C1 segment of cervical spinal cord (tissue), 14 donors: ENCODE measurements around the gene HLTF.
A peak's percentile ranks its signal among the peaks of the same experiment; 100 is the strongest.

ENCODE experiments used
- DNase-seq, 14 donors: peaks; one replicate each; lab custom pipeline; 2025; lab: John Stamatoyannopoulos, UW

The HLTF gene

DNA sequence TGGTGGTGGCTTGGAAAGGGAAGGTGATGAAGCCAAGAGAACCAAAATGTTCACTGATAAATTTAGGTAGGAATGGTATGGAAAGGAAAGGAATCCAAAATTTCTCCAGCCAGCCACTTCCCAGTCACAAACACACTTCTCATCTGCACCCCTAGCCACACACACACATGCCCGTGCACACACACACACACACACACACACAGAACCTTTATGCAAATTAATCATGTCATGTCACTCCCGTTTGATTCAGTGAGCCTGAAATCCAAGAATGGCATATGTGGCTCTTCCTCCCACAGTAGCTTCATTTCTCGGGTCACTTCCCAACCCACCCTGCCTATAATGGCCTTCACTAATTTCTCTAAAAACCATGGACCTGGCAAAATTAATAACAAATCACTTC is 3.1 kb upstream of the HLTF start:
- no peak for DNase-seq

DNA sequence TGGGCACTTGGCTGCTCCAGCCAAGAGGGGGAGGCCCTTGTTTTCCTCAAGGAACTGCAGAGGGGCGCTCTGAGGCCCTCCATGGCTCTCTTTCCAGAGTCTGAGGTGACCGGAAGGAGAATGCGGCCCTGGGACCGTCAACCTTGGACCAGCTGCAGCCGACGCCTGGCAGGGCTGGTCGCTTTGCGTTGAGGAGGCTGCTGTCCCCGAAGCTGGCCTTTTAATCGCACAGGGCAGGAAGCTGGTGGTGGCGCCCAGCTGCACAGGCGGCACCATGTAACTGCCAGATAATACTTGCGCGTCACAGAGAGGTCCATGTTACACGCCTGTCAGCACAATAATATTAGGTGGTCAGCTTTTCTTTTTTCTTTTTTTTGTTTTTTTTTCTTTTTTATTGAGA is 875 bp upstream of the HLTF start:
- peak in 1 of 14 donors; percentile 1 for DNase-seq

DNA sequence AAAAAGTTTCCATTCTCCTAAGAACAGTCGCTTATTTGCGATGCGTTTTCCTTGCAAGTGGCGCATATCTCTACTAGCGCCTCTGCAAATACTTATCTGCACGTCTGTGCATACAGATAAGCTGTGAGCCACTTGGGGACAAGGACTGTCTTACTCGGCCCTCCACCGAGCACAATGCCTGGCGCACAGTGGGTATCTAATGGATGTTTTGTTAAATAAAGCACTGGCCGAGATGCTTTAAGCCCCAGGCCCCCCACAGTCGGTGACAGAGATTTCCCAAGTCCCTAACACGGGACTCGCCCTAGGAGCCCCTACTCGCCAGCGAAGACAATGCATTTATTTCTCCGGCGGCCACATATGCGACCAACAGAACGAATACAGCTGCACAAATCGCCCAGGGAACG is 503 bp downstream of the HLTF start:
- peak in 4 of 14 donors; percentile 35 to 69 (median 50) for DNase-seq

DNA sequence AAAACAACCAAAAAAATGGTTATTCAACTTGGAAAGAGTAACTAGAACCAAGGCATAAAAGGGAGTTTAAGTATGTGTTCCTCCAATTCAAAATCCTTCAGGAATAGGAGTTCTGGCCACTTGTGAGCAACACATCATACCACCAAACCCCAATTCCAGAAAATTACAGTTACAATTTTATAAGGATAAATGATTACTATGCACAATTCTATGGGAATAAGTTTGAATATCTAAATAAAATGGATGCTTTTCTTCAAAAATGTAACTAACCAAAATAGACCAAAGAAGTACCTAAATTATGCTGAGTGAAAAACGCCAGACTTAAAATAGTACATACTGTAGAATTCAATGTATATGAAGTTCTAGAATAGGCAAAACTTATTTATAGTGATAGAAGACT is 4.6 kb downstream of the HLTF start:
- DNase-seq = no peak

DNA sequence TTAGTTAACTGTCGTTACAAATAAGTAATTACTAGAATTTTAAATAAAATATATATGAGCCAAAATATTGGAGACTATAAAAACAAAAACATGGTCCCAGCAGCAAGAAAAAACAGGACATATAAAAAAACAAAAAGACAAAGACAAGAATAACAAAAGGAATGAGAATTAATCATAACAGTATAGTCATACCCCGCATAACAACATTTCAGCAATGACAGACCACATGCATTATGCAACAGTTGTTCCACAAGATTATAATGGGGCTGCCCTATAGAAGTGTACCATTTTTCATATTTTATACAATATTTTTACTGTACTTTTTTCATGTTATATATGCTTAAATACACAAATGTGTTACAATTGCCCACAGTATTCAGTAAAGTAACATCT is 5.6 kb downstream of the HLTF start:
- no peak for DNase-seq

DNA sequence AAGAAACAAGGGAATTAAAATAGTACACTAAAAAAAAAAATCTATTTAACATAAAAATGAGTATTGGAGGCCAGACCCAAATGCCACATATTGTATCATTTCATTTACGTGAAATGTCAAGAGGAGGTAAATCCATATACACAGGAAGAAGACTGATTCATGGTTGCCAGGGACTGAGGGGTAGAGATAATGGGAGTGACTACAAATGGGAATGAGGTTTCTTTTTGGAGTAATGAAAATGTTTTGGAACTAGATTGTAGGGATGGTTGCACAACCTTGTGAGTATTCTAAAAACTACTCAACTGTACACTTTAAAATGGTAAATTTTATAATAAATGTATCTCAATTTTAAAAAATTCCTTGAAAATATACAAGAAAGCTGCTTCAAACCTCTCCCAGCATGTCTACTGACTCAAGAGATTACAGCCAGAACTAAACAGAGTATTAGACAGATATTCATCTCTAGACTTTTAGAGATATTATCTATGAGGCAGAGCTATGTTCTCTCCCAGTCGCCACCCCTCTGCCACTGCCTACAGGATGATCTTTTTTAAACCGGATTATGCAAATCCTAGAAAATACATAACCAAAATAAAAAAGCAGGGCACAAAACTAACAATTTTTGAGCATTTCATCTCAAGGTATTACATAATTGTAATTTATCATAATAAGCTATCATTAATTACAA is 6.2 kb downstream of the HLTF start:
- DNase-seq = no peak

DNA sequence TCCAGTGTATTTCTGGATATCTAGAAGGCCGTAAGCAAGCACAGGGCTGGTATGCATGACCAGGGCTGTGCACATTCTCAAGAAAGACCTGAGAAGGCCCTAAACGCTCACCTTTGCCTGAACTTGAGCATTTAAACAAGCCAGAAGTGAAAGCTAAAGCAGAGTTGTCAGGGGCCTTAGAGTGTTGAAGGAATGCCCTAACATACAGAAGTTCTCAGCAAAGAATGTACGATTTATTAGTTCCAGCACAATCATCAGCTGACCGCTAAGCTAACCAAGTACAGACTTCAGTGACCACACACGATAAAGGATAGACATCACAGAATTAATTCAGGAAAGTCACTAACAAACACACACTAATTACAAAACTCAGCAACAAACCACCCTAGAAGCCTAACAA is 8.7 kb downstream of the HLTF start:
- no peak for DNase-seq

DNA sequence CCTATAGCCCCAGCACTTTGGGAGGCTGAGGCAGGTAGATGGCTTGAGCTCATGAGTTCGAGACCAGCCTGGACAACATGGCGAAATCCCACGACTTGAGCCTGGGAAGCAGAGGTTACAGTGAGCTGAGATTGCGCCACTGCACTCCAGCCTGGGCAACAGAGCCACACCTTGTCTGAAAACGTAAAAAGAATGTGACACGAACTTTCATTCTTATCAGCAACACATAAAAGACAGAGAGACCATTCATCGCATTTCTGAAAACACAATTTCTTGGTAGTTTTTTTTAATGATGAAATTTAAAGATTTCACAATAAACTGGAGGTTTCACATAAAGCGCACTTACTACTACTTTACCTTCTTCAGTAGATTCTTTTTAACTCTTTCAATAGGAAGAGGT is 18.4 kb downstream of the HLTF start:
- no peak for DNase-seq

DNA sequence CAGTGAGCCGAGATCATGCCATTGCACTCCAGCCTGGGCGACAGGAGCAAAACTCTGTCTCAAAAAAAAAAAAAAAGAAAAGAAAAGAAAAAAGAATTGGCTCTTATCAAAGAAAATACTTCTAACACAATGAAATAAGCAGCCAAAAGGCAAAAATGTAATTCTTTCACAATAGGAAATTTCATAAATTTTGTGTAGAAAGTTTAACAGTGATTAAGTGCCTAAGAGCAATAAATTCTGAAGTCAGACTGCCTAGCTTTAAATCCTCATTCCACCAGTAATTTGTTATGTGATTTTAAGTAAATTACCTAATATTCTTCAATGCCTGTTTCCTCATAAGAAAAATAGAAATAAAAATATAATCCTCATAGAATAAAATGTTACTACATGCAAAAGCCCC is 24.6 kb downstream of the HLTF start:
- no peak for DNase-seq

DNA sequence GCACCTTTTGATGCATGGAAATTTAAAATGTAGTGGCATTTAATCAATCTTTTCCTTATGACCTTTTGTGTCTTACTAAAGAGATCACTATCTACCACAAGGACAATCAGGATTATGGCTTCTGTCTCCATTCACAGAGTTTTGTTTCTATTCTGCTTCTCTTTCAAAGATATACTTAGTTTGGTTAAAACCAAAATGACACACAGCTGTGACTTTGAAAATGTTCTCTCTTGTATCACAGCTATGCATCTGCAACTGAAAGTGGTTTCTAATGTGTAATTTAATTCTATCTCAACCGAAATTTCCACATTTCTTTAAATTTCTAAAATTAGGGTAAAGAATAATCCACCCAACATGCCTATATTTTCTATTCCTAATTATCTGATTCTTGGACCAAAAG is 27.7 kb downstream of the HLTF start:
- no peak for DNase-seq

DNA sequence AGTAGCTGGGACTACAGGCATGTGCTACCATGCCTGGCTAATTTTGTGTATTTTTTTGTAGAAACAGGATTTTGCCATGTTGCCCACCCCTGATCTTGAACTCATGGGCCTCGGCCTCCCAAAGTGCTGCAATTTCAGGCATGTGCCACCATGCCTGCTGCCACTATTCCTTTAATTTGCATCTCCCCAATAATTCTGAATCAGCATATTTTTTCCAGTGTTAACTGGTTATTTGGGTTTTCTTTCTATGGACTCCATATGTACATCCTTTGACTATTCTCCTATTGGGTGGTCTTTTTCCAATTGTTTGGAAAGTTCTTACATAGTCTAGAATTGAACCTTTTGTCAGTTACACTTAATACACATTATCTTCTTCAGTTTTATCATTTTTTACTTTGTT is 28.1 kb downstream of the HLTF start:
- no peak for DNase-seq

DNA sequence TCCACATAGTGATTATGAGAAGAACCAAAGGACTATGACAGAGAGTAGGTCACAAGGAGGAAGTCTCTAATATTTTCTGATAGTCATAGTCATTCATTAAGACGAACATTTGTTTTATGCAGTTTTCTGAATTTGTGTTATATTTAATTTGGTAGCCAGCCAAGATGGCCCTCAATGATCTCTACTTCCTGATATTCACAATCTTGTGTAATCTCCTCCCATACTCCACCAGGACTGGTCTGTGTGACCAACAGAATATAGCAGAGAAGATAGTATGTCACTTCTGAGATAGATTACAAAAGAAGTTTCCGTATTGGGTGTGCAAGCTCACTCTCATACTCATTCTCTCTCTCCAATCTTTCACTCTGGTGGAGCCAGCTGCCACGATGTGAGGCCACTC is 30.8 kb downstream of the HLTF start:
- DNase-seq = no peak

DNA sequence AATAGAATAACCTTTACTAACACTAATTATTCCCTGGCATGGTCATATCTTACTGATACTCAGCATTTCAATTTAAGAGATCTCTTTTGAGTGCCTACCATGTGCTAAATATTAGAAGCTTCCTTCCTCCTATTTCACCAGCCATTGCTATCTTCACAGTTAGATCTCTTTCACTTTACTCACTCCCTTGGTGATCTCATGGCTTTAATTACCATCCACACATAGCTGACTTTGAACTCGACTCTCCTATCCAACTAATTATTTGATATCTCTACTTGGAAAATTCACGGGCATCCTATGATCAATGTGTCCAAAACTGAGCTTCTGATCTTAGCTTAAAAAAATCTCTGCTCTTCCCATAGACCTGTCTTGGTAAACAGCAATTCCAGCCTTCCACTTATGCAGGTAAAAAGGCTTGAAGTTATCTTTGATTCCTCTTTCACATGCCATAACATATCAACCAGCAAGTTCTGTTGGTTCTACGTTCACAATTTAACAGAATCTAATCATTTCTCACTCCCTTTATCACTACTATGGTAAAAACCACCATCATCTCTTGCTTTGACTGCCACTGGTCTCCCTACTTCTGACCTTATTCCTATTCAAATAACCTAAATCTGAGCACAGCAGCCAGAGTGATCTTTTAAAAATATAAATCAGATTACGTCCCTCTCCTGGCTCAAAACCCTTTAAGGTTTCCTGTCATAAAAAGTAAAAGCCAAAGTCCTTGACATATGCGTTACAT is 41.8 kb downstream of the HLTF start:
- DNase-seq = no peak

DNA sequence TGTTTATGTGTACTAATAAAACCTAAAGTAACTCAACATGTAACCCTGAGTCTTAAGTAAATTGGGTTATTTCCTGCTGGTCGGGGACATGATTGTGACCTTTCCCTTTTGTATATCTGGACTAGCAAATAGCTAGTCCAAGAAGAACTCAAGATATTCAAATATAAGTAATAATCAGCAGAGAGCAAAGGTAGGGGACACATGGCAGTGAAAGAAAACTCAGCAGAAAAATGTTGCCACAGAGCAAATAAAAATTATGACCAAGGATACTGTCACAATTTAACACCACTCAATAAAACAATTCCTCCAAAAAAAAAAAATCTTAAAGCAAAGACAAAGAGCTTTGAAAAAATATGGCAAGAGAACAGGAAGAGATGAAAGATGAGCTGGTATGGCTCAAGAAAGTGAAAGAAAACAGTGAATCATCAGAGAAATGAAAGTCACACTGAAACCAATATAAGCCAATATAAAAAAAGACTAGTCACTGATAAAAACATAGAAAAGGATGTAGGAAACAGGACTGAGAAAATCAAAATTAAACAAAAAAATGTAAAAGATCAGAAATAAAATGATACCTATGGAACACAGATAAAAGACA is 43.4 kb downstream of the HLTF start:
- DNase-seq = no peak

DNA sequence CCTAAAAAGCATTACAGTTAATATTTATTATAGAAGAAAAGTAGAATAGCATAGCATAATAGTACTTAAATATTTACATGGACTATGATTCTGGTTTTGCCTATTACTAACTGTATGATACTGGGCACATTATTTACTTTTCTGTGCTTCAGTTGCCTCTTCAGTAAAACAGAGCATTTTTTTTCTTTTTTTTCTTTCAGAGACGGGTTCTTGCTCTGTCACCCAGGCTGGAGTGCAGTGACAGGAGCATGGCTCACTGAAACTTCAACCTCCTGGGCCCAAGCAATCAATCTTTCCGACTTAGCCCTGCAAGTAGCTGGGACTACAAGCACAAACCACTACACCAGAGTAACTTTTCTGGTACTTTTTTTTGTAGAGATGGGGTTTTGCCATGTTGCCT is 48.0 kb downstream of the HLTF start:
- DNase-seq = peak in 1 of 14 donors; percentile 3

DNA sequence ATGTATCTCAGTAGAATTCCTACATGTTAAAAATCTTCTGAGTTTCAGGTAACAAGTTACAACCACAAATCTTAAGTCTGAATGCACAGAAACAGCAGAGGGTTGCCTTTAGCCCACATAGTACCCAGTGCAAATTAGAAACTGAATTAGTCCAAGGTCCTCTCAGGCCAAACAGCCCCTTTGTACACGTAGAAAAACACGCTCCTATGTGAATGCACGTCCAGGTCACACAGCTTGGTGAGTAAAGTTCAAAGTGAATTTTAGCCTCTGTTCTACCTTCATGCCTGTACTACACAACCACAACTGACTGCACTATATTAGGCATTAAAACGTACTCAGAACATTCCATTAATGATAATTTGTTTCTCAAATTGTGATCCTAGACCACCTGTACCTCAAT is 48.6 kb downstream of the HLTF start:
- DNase-seq = no peak

DNA sequence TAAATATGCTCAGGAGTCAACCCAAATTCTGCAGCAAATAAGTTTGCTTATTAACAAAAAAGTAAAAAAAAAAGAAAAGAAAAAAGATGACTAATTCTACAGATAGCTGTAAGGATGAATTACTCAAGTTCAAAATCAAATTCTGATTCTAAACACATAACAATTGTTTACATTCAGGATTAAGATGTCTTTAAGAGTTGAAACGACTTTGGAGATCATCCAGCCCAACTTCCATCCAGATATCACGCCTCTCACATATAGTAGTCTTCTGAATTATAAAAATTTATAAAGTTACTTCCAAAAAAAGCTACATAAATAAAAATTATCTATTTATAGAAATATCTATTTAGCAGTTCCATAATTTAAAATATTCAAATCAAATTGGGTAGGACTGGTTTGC is 55.2 kb downstream of the HLTF start:
- no peak for DNase-seq

DNA sequence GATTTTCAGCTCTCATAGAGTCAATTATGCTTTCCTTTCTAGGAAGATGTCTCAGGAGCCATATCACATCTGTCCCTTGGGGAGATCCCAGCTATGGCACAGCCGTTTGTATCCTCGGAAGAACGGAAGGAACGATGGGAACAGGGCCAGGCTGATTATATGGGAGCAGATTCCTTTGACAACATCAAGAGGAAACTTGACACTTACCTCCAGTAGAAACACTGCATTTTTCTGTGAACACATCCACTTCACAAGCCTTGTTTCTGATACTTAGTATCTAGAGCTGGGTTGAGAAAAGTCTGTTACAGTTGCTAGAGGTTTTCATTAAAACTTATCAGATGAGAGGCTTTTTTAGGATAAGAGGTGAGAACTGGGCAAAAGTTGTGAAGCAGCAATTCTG is 59.6 kb downstream of the HLTF start:
- DNase-seq = no peak

DNA sequence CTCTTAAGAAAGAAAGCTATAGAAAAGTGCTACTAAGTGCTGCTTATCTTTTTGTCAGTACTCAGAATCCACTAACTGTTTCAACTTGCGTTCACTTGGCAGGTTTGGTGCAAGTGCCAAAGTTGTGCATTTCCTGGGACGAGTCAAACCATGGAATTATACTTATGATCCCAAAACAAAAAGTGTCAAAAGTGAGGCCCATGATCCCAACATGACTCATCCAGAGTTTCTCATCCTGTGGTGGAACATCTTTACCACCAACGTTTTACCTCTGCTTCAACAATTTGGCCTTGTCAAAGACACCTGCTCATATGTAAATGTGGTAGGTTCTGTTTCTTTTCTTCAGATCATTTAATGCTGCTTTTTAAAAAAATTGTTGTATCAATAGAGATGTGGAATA is 62.4 kb downstream of the HLTF start:
- no peak for DNase-seq

DNA sequence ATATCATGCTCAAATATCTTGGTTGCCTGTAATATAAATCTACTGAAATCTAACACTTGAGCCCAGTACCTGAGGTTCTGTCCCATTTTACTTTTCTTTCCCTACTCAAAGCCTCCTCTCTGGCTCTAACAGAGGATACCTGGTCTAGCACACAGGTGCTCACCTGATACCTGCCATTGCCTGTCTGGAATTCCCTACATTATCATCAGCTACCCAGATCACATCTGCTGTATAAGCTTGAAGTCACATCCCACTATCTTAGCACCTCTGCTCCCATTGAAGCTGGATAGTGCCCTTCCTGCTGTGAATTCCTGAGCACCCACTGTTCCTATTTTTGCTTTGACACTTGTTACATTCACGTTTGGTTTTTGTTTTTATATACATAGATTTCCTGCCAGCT is 64.5 kb downstream of the HLTF start:
- DNase-seq = no peak

DNA sequence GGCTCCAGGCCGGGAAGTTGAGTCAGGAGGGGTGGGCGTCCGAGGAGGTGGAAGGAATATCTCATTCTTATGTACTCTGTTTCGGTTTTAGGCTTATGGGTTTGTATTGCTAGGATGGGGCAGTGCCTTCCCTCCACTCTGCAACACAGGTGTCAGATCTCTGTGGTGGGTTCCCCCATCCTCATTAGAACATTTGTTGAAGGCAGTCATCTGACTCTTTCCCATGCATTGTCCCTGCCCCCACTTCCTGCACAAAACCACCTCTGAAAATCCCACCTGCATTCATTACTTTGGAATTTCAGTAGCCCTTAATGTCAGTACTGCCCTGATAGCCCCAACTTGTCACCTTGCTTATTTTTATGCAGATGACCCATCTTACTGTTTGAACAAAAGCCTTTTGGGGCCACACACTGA is 65.5 kb downstream of the HLTF start:
- no peak for DNase-seq

DNA sequence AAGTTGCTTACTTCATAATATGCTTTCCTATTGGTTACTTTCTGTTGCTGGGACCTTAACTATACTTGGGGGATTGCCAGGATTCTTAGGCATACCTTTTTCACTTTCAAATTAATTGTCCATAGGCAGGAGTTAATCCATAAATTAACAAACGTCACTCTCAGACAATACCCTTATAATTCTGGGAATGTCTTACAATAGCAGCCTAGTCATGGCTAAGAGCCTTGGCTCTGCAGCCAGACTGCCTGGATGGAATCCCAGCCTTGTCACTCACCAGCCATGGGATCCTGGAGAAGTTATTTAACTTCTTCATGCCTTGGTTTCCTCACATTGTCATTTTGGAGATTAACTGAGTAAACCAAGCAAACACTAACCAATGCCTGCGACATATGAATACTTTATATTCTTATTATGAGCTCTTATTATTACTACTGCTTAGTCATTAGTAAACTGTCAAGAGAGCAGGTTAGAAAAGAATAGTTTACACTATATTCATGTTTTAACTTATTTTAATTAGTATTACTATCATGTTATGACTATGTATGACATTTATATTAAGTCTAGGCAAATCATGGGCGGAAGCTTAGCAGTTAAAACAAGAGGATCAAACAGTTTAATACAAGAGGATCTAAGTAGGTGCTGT is 66.0 kb downstream of the HLTF start:
- peak in 1 of 14 donors; percentile 18 for DNase-seq

DNA sequence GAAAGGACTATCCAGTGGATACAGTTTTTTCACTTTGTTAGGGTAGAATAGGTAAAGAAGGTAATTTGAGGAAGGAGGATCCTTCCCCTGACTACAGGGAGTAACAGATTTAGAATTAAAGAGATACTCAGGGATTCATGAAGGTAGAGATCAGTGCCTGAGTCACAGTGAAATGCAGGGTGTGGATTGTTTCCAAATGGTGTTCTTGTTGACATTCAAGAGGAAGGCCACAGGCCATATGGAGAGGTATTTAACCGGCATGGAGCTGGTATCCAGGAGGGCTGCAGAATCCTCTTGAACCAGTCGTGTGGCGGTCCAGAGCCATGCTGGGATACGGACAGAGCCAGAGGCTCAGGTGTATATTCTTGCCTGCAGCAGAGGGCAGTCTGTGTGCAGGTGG is 66.8 kb downstream of the HLTF start:
- DNase-seq = peak in 1 of 14 donors; percentile 25
